HepG2 (cell line): ENCODE data around the gene OPRL1. TPM values are rescaled to one million over a fixed set of nuclear protein-coding genes. Genes with fewer than 3 reads are reported as not detected.

Experiments
- AGO2 ChIP-seq: fragments of 200-400 bp; formaldehyde crosslinking; optimal IDR thresholded peaks from 2 replicates; pipeline ENCODE3; 2017; ENCODE audit warnings: mild to moderate bottlenecking, low read depth, low read length, moderate library complexity
- FLYWCH1 ChIP-seq: sonication (generic); formaldehyde crosslinking; IDR thresholded peaks from 2 replicates; pipeline ENCODE4 v1.8.1; 2023; ENCODE audit warnings: mild to moderate bottlenecking, missing genetic modification reagents
- LCORL ChIP-seq, 2 experiments: fragments of 450-650 bp in 1 of 2; sonication (generic) in 1 of 2; formaldehyde crosslinking in 1 of 2; IDR thresholded peaks; 2 replicates each; pipeline versions ENCODE4 v1.5.0 to v1.6.1; 2017 to 2020; ENCODE audit warnings: antibody characterized with exemption in 1 of 2, missing genetic modification reagents in 1 of 2
- MAFF ChIP-seq: IDR thresholded peaks from 2 replicates; pipeline ENCODE4 v1.6.1; 2011; ENCODE audit warnings: low read depth, low read length, improper control_type of control experiment
- MTERF4 ChIP-seq: sonication (generic); formaldehyde crosslinking; IDR thresholded peaks from 2 replicates; pipeline ENCODE4 v1.8.0; 2023; ENCODE audit warnings: mild to moderate bottlenecking, missing genetic modification reagents
- SRF ChIP-seq: IDR thresholded peaks from 2 replicates; pipeline ENCODE4 v1.6.1; 2011; ENCODE audit warnings: mild to moderate bottlenecking, low read depth, low read length, moderate library complexity
- THAP11 ChIP-seq: IDR thresholded peaks from 2 replicates; pipeline ENCODE4 v1.6.1; 2016; ENCODE audit warnings: missing biosample characterization, missing genetic modification reagents
- ZNF121 ChIP-seq: sonication (generic); formaldehyde crosslinking; IDR thresholded peaks from 2 replicates; pipeline ENCODE4 v1.5.0; 2020; ENCODE audit warnings: mild to moderate bottlenecking, missing genetic modification reagents
- ZNF180 ChIP-seq: sonication (generic); formaldehyde crosslinking; IDR thresholded peaks from 2 replicates; pipeline ENCODE4 v1.4.0; 2020; ENCODE audit warnings: low read depth, missing genetic modification reagents, borderline replicate concordance
- ZNF275 ChIP-seq: sonication (generic); formaldehyde crosslinking; IDR thresholded peaks from 2 replicates; pipeline ENCODE4 v1.8.0; 2022; ENCODE audit warnings: missing genetic modification reagents, mild to moderate bottlenecking, inconsistent platforms, borderline replicate concordance
- ZNF281 ChIP-seq: sonication (generic); formaldehyde crosslinking; IDR thresholded peaks from 2 replicates; pipeline ENCODE4 v1.4.0; 2020; ENCODE audit warnings: missing genetic modification reagents, borderline replicate concordance
- ZNF326 ChIP-seq: sonication (generic); formaldehyde crosslinking; IDR thresholded peaks from 2 replicates; pipeline ENCODE4 v1.4.0; 2020; ENCODE audit warnings: missing genetic modification reagents, borderline replicate concordance
- ZNF34 ChIP-seq: sonication (generic); formaldehyde crosslinking; IDR thresholded peaks from 2 replicates; pipeline ENCODE4 v1.4.0; 2020; ENCODE audit warnings: mild to moderate bottlenecking, missing genetic modification reagents, borderline replicate concordance
- ZNF382 ChIP-seq: sonication (generic); formaldehyde crosslinking; IDR thresholded peaks from 2 replicates; pipeline ENCODE4 v1.5.0; 2020; ENCODE audit warnings: missing genetic modification reagents, mild to moderate bottlenecking, borderline replicate concordance
- ZNF687 ChIP-seq: sonication (generic); formaldehyde crosslinking; IDR thresholded peaks from 2 replicates; pipeline ENCODE4 v1.5.1; 2020; ENCODE audit warnings: mild to moderate bottlenecking, missing genetic modification reagents, moderate library complexity
- ZNF691 ChIP-seq: sonication (generic); formaldehyde crosslinking; IDR thresholded peaks from 2 replicates; pipeline ENCODE4 v1.4.0; 2020; ENCODE audit warnings: missing genetic modification reagents, low read depth, mild to moderate bottlenecking, borderline replicate concordance
- ZNF709 ChIP-seq: sonication (generic); formaldehyde crosslinking; IDR thresholded peaks from 2 replicates; pipeline ENCODE4 v1.5.0; 2020; ENCODE audit warnings: mild to moderate bottlenecking, missing genetic modification reagents
- ZNF850 ChIP-seq: sonication (generic); formaldehyde crosslinking; conservative IDR thresholded peaks from 2 replicates; pipeline ENCODE4 v1.9.0; 2021; ENCODE audit warnings: mild to moderate bottlenecking, missing genetic modification reagents
- polyA plus RNA-seq, 8 experiments: library from polyadenylated mRNA; depleted of rRNA in 3 of 8; stranded (reverse) in 7 of 8; unstranded in 1 of 8; fragments of >200 nt; fragmentation: Illumina TruSeq in 4 of 8; extraction: Trizol in 4 of 8; gene quantifications; 2 replicates each; pipeline versions ENCODE4 v1.2.1 to v1.2.3, GENCODE V29; 2011 to 2016; ENCODE audit warnings: low read depth in 4 of 8, missing spikeins in 1 of 8, mixed read lengths in 1 of 8; ENCODE audit not compliant: insufficient read depth in 1 of 8
- total RNA-seq, 5 experiments: library from RNA; depleted of rRNA; stranded (reverse); fragments of >200 nt; fragmentation: Illumina TruSeq; extraction: Trizol; gene quantifications; 2 replicates each; pipeline ENCODE4 v1.2.3, GENCODE V29; 2016; ENCODE audit warnings: low read depth in 1 of 5

Gene OPRL1
- total and polyA plus RNA-seq, 2 of the 13 experiments (the other 11 are each of a cell fraction or from before 2014, with no cell fraction given) = 0.35 to 0.71 TPM

GRCh38 chr20:64041040-64041780 is 38.7 kb upstream of the OPRL1 start (continued):
- TF ChIP-seq ZNF281 (CRISPR knock-in tag) = peak; percentile 81; the same call in 1 of the 2 replicates
- no peak for TF ChIP-seq ZNF180 (CRISPR knock-in tag)
- TF ChIP-seq MTERF4 (CRISPR knock-in tag) = peak; percentile 73
- TF ChIP-seq MAFF = no peak
- no peak for TF ChIP-seq ZNF275 (CRISPR knock-in tag)
- TF ChIP-seq SRF = peak; percentile 11; the same call in 1 of the 2 replicates
- peak; percentile 98 for TF ChIP-seq ZNF121 (CRISPR knock-in tag)
- TF ChIP-seq FLYWCH1 (CRISPR knock-in tag) = no peak
- TF ChIP-seq AGO2 = peak; percentile 77
- TF ChIP-seq ZNF709 (CRISPR knock-in tag) = 0 out of 2 replicates have a peak, but pooled peaks have one; percentile 63
- no peak for TF ChIP-seq ZNF382 (CRISPR knock-in tag)
- TF ChIP-seq ZNF326 = peak; percentile 55; the same call in 1 of the 2 replicates
- TF ChIP-seq LCORL (IDR thresholded peaks at IDR 0.05) = no peak
- peak; percentile 44; the same call in 1 of the 2 replicates for TF ChIP-seq LCORL (CRISPR knock-in tag; IDR thresholded peaks at IDR 0.05)
- peak; percentile 22; the same call in 1 of the 2 replicates for TF ChIP-seq ZNF691 (CRISPR knock-in tag)
- no peak; the same call in 1 of the 2 replicates for TF ChIP-seq ZNF34
- peak; percentile 73 for TF ChIP-seq THAP11 (CRISPR knock-in tag)
- TF ChIP-seq ZNF687 (CRISPR knock-in tag) = peak; percentile 76
- TF ChIP-seq ZNF850 = no peak
